Adrenal gland (tissue), 12 donors: Measurements from ENCODE around the gene PLD2. TPM values are rescaled to one million over a fixed set of nuclear protein-coding genes. Genes with fewer than 3 reads are reported as not detected.

Experiments
- DNase-seq, 7 donors: peaks; one replicate each; pipeline ENCODE4 v3.0.0-alpha.2; 2019 to 2020
- H3K27ac ChIP-seq, 5 donors: fragments of 200-600 bp; sonication (generic) in 4 of 5; 1 replicate in 3 of 5; 2 replicates in 2 of 5; pipeline versions ENCODE4 v1.5.1 to v1.8.0; 2016 to 2020; ENCODE audit warnings: mild to moderate bottlenecking in 1 of 5
- H3K27me3 ChIP-seq: fragments of 200-600 bp; 2 replicates; pipeline ENCODE4 v1.8.0; 2021
- H3K36me3 ChIP-seq, 2 donors: fragments of 200-600 bp; replicated peaks in 1 of 2; 1 replicate in 1 of 2; 2 replicates in 1 of 2; pipeline versions ENCODE4 v1.5.1 to v1.8.0; 2018 to 2022
- H3K4me1 ChIP-seq, 2 donors: fragments of 200-600 bp; replicated peaks in 1 of 2; 1 replicate in 1 of 2; 2 replicates in 1 of 2; pipeline versions ENCODE4 v1.5.1 to v1.8.0; 2018 to 2021
- H3K4me3 ChIP-seq, 4 donors: fragments of 200-600 bp; sonication (generic) in 3 of 4; one replicate each; pipeline ENCODE4 v1.5.1; 2016 to 2018
- H3K9me3 ChIP-seq, 3 donors: fragments of 200-600 bp; sonication (generic) in 1 of 3; replicated peaks in 1 of 3; 1 replicate in 2 of 3; 2 replicates in 1 of 3; pipeline versions ENCODE4 v1.5.1 to v1.8.0; 2016 to 2021
- CTCF ChIP-seq, 6 experiments: fragments of 450-650 bp in 4 of 6; fragments of 200-600 bp in 2 of 6; sonication (generic) in 1 of 6; IDR thresholded peaks; 1 replicate in 5 of 6; 2 replicates in 1 of 6; pipeline versions ENCODE4 v1.5.1 to v1.8.0; 2016 to 2021; ENCODE audit warnings: antibody characterized with exemption in 6 of 6, mild to moderate bottlenecking in 2 of 6, moderate library complexity in 1 of 6
- POLR2A ChIP-seq, 2 donors: fragments of 450-650 bp; IDR thresholded peaks; one replicate each; pipeline ENCODE4 v1.6.1; 2017; ENCODE audit warnings: antibody characterized with exemption in 2 of 2, mild to moderate bottlenecking in 2 of 2, moderate library complexity in 1 of 2
- WGBS, 4 donors: extraction: QIAGEN DNeasy Blood & Tissue Kit in 2 of 4; methylation state at CpG; one replicate each; pipeline versions ENCODE4 v1.1.5 to v1.1.7; 2013 to 2017; 5-methylcytosine and 5-hydroxymethylcytosine counted together
- intact Hi-C, 2 donors: fragments of 100-400 bp; cut with DNase I; formaldehyde crosslinking; loops; one replicate each; pipeline versions ENCODE4 v1.14.1 to v1.15.0; 2022 to 2023
- polyA plus RNA-seq, 3 donors: library from polyadenylated mRNA; stranded (reverse); fragments of 200-250 nt in 2 of 3; fragments of 350-450 nt in 1 of 3; fragmentation: Illumina TruSeq in 1 of 3; extraction: RNeasy Lipid Tissue Mini Kit (QIAGEN cat#74804) in 1 of 3; gene quantifications; one replicate each; pipeline ENCODE4 v1.2.3, GENCODE V29; 2013 to 2014
- total RNA-seq, 9 donors: library from RNA; depleted of rRNA in 4 of 9; stranded (reverse); fragments of >200 nt in 4 of 9; fragments of 120-200 nt in 1 of 9; fragmentation: NEBNext Ultra II Directional in 1 of 9; extraction: Animal tissue kit (Norgen Biotek cat#: 25700) in 1 of 9; gene quantifications; one replicate each; pipeline versions ENCODE4 v1.1.0 to v1.2.4, GENCODE V29; 2013 to 2023
- donor health status: healthy with polysubstance abuse.
- donor health status: Bipolar disorder and iron deficiency.
- donor health status: DM: yes; HTN: yes; CAD: no.
- donor health status: DM: no; HTN: no; CAD: no.
- donor health status: DM: no; HTN: no; CAD: no.
- donor health status: DM: yes; HTN: yes; CAD: no.

The PLD2 gene
- total and polyA plus RNA-seq, 12 donors: 4.1 to 34.8 (median 17.9) TPM

GRCh38 chr17:4858068-4858881 lies 51.3 kb downstream of the PLD2 start:
- peaks cover 0 to 8% of the 10 kb centered on the region in 2 donors for H3K36me3 ChIP-seq
- peak in 4 of 7 donors; percentile 24 to 65 (median 30) for DNase-seq
- H3K4me3 ChIP-seq: no peak overlapping the region
- peak overlapping the region in 3 of 5 donors; percentile 34 to 63 (median 61) for H3K27ac ChIP-seq
- no peaks in the 10 kb centered on the region for H3K9me3 ChIP-seq
- no peaks in the 10 kb centered on the region for H3K27me3 ChIP-seq
- 46 to 62% (median 54%) methylated on average over 7 of the region's 7 CpGs for WGBS, 4 donors
- TF ChIP-seq CTCF (IDR thresholded peaks at IDR 0.05): no peak
- TF ChIP-seq POLR2A (IDR thresholded peaks at IDR 0.05): no peak
- intact Hi-C loops: no loop called here
- H3K4me1 ChIP-seq: peaks cover 17 to 19% of the 10 kb centered on the region in 2 donors

- no peaks in the 10 kb centered on the region for H3K27me3 ChIP-seq
- peak; percentile 58 to 84 (median 81) for DNase-seq
- 4 to 26% (median 13%) methylated on average over 3 to 5 of the region's 5 CpGs for WGBS, 4 donors
- TF ChIP-seq CTCF (IDR thresholded peaks at IDR 0.05): no peak
- TF ChIP-seq POLR2A (IDR thresholded peaks at IDR 0.05): no peak
- no peak overlapping the region for H3K4me3 ChIP-seq
- intact Hi-C loops: no loop called here
- peaks cover 17 to 19% of the 10 kb centered on the region in 2 donors for H3K4me1 ChIP-seq
- no peaks in the 10 kb centered on the region for H3K9me3 ChIP-seq
- peak overlapping the region in 4 of 5 donors; percentile 12 to 63 (median 48) for H3K27ac ChIP-seq
- peaks cover 0 to 8% of the 10 kb centered on the region in 2 donors for H3K36me3 ChIP-seq
Measured at GRCh38 chr17:4858882-4859260, 51.9 kb downstream of the PLD2 start.

GRCh38 chr17:4859816-4860625 lies 53.1 kb downstream of the PLD2 start:
- intact Hi-C loops: no loop called here
- DNase-seq: no peak

More at GRCh38 chr17:4859816-4860625, 53.1 kb downstream of the PLD2 start:
- H3K9me3 ChIP-seq: no peaks in the 10 kb centered on the region
- H3K36me3 ChIP-seq: no peaks in the 10 kb centered on the region
- no peak overlapping the region for H3K4me3 ChIP-seq
- 85 to 89% (median 87%) methylated on average over 32 of the region's 32 CpGs for WGBS, 4 donors
- TF ChIP-seq POLR2A (IDR thresholded peaks at IDR 0.05): no peak
- no peak for TF ChIP-seq CTCF (IDR thresholded peaks at IDR 0.05)
- peak overlapping the region in 1 of 5 donors; percentile 3 for H3K27ac ChIP-seq
- peaks cover 17 to 19% of the 10 kb centered on the region in 2 donors for H3K4me1 ChIP-seq
- H3K27me3 ChIP-seq: no peaks in the 10 kb centered on the region
